Mesothelial cell of epicardium (in vitro differentiated cells): ENCODE data around the gene LRRC53. TPM values are rescaled to one million over a fixed set of nuclear protein-coding genes. Genes with fewer than 3 reads are reported as not detected.

Experiments used
- DNase-seq, 2 experiments: peaks; one replicate each; pipeline ENCODE4 v3.0.0; 2021; ENCODE audit warnings: low spot score in 2 of 2; ENCODE audit not compliant: unreplicated experiment in 2 of 2
- H3K27ac Mint-ChIP-seq: 2 replicates; pipeline ENCODE4 v1.8.0; 2021; ENCODE audit warnings: mixed read lengths
- H3K27me3 Mint-ChIP-seq: 2 replicates; pipeline ENCODE4 v1.8.0; 2021; ENCODE audit warnings: low read depth, mixed read lengths
- H3K36me3 Mint-ChIP-seq: 2 replicates; pipeline ENCODE4 v1.8.0; 2021; ENCODE audit warnings: mixed read lengths
- H3K4me1 Mint-ChIP-seq: 2 replicates; pipeline ENCODE4 v1.8.0; 2021; ENCODE audit warnings: mixed read lengths
- H3K4me3 Mint-ChIP-seq: 2 replicates; pipeline ENCODE4 v1.8.0; 2021; ENCODE audit warnings: mild to moderate bottlenecking, moderate library complexity, mixed read lengths
- H3K9me3 Mint-ChIP-seq: 2 replicates; pipeline ENCODE4 v1.8.0; 2021; ENCODE audit warnings: mixed read lengths
- CTCF ChIP-seq: fragments of 200-600 bp; sonication (generic); IDR thresholded peaks from one replicate; pipeline ENCODE4 v1.5.0; 2021; ENCODE audit warnings: antibody characterized with exemption; ENCODE audit not compliant: unreplicated experiment
- total RNA-seq: library from RNA; stranded (reverse); gene quantifications from 3 replicates; pipeline ENCODE4 v1.2.1, GENCODE V29; 2021

The LRRC53 gene
- total RNA-seq, 1 donor from 2014 or later = not detected

GRCh38 chr1:74453277-74453676 lies 59.1 kb downstream of the LRRC53 start:
- H3K27ac Mint-ChIP-seq = no peak overlapping the region
- no peaks in the 10 kb centered on the region for H3K36me3 Mint-ChIP-seq
- H3K9me3 Mint-ChIP-seq = peaks cover 5% of the 10 kb centered on the region
- H3K27me3 Mint-ChIP-seq = no peaks in the 10 kb centered on the region
- no peaks in the 10 kb centered on the region for H3K4me1 Mint-ChIP-seq
- no peak overlapping the region for H3K4me3 Mint-ChIP-seq
- no peak for DNase-seq
- TF ChIP-seq CTCF = no peak

- no peak for DNase-seq
- Mint-ChIP-seq H3K4me1 (no peaks in the 10 kb centered on the region), H3K4me3 (no peak overlapping the region), H3K9me3 (peaks cover 5% of the 10 kb centered on the region), H3K27ac (no peak overlapping the region), H3K27me3 (no peaks in the 10 kb centered on the region), H3K36me3 (no peaks in the 10 kb centered on the region)
- TF ChIP-seq CTCF = no peak
Observed at GRCh38 chr1:74452035-74452434, 60.4 kb downstream of the LRRC53 start.

GRCh38 chr1:74437035-74437434 lies 75.4 kb downstream of the LRRC53 start:
- Mint-ChIP-seq H3K9me3 (no peaks in the 10 kb centered on the region), H3K4me3 (no peak overlapping the region), H3K27ac (no peak overlapping the region), H3K27me3 (peaks cover 8% of the 10 kb centered on the region), H3K4me1 (peaks cover 10% of the 10 kb centered on the region), H3K36me3 (no peaks in the 10 kb centered on the region)
- no peak for DNase-seq
- no peak for TF ChIP-seq CTCF

GRCh38 chr1:74436078-74436477 lies 76.3 kb downstream of the LRRC53 start:
- Mint-ChIP-seq H3K36me3 (no peaks in the 10 kb centered on the region), H3K4me1 (peaks cover 12% of the 10 kb centered on the region), H3K9me3 (no peaks in the 10 kb centered on the region)

GRCh38 chr1:74434321-74434720 lies 78.1 kb downstream of the LRRC53 start:
- Mint-ChIP-seq H3K4me1 (peaks cover 12% of the 10 kb centered on the region), H3K27ac (no peak overlapping the region), H3K27me3 (peaks cover 19% of the 10 kb centered on the region), H3K4me3 (no peak overlapping the region), H3K9me3 (no peaks in the 10 kb centered on the region), H3K36me3 (no peaks in the 10 kb centered on the region)
- no peak for DNase-seq
- no peak for TF ChIP-seq CTCF

More at GRCh38 chr1:74436078-74436477, 76.3 kb downstream of the LRRC53 start:
- Mint-ChIP-seq H3K27me3 (peaks cover 13% of the 10 kb centered on the region), H3K27ac (no peak overlapping the region), H3K4me3 (no peak overlapping the region)
- DNase-seq = no peak
- TF ChIP-seq CTCF = no peak

- Mint-ChIP-seq H3K36me3 (no peaks in the 10 kb centered on the region), H3K4me1 (peaks cover 12% of the 10 kb centered on the region), H3K4me3 (no peak overlapping the region), H3K27me3 (peaks cover 21% of the 10 kb centered on the region), H3K9me3 (no peaks in the 10 kb centered on the region), H3K27ac (no peak overlapping the region)
- DNase-seq = no peak
- no peak for TF ChIP-seq CTCF
Observed at GRCh38 chr1:74432325-74432724, 80.1 kb downstream of the LRRC53 start.
